ENCODE data around the gene ABCC10.

DNA sequence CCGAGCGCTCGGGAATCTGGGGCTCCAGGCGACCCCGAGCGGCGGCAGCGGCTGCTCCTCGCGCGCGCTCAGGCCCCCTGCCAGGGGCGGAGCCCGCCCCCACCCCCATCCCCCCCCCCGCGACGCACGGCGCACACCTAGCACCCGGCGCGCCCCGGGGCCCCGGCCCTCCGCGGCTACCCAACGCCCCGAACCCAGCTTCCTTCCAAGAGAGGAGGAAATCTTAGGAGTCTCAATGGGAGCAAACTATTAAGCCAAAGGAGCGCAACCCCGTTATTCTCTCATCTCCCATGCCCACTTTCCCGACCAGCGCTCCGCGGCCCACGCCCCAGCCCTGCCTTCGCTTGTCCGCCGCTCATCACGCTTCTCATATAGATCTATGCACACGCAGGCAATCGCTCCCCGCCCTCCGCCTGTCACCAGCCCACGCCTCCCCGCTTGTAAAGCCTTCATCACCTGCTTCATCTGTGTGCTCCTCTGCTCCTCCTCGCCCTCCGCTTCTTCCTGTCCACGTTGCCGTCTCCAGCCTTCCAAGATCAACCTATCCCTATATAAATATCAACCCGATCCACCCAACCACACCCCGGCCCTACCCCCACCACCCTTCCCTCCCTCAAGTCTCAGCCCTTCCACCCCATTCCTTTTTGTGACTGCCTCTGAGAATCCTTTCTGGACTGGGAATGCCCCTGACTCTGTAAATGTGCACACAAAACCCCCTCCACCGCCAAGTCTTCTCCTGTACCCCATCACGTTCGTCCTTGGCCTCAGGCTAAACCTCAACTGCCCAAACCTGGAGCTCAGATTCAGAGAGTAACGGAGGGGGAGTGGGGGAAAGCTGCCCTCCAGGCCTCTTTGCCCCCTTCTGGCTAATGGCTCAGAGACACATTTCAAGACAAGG, 28.4 kb downstream of the ABCC10 start, which contains the start of gene DLK2:
- no peak for TF ChIP-seq EZH2 (IDR thresholded peaks at IDR 0.05; ENCODE audit: borderline replicate concordance, low read length)
- TF ChIP-seq, protein P1, sequence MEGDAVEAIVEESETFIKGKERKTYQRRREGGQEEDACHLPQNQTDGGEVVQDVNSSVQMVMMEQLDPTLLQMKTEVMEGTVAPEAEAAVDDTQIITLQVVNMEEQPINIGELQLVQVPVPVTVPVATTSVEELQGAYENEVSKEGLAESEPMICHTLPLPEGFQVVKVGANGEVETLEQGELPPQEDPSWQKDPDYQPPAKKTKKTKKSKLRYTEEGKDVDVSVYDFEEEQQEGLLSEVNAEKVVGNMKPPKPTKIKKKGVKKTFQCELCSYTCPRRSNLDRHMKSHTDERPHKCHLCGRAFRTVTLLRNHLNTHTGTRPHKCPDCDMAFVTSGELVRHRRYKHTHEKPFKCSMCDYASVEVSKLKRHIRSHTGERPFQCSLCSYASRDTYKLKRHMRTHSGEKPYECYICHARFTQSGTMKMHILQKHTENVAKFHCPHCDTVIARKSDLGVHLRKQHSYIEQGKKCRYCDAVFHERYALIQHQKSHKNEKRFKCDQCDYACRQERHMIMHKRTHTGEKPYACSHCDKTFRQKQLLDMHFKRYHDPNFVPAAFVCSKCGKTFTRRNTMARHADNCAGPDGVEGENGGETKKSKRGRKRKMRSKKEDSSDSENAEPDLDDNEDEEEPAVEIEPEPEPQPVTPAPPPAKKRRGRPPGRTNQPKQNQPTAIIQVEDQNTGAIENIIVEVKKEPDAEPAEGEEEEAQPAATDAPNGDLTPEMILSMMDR (conservative IDR thresholded peaks at IDR 0.05 in 1 of 2, IDR thresholded peaks at IDR 0.05 in 1 of 2; ENCODE audit: extremely low read depth in 1 of 2, insufficient read depth in 1 of 2, low read depth in 1 of 2, low read length in 2 of 2) = no peak

All from mammary epithelial cell (primary cell).